Hindlimb muscle (tissue), 1 donor: ENCODE results near the gene KNG1. TPM values are rescaled to one million over a fixed set of nuclear protein-coding genes. Genes with fewer than 3 reads are reported as not detected.
"Not testable (repeated sequence)": the region's sequence is repeated elsewhere in the genome, so short reads cannot be mapped to it uniquely, and the experiment has no call there.

Experiments
- DNase-seq: peaks from one replicate; pipeline ENCODE4 v3.0.0-alpha.2; 2013
- polyA plus RNA-seq: library from polyadenylated mRNA; unstranded; fragments of 120-200 nt; gene quantifications from one replicate; pipeline ENCODE4 v1.2.1, GENCODE V29; 2013; ENCODE audit not compliant: insufficient read length

Gene KNG1
- polyA plus RNA-seq = 0.06 TPM

DNA sequence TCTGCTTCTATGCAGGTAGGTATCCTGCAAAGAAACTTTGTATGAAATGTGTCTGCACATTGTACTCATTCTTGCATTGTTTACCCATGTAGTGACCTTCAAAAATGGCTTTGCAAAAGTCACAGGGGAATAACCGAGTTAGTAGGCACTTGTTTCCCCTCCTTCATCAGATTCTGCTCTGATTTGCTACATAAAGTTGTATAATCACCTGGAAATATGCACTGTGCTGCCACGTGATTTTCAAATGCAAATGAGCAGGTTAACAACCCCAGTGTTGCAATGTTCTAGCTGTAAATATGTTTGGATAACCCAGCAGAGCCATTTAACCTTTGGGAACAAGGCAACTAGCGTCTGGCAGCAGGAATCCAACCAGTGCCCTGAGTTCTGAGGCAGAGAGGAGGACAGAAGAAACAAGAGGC is at the start of gene KNG1:
KNG1 (plus strand) TSS at position 321 of the 419 bp plus-strand sequence. CDS start 184 bp downstream, outside the sequence.
- no peak for DNase-seq

DNA sequence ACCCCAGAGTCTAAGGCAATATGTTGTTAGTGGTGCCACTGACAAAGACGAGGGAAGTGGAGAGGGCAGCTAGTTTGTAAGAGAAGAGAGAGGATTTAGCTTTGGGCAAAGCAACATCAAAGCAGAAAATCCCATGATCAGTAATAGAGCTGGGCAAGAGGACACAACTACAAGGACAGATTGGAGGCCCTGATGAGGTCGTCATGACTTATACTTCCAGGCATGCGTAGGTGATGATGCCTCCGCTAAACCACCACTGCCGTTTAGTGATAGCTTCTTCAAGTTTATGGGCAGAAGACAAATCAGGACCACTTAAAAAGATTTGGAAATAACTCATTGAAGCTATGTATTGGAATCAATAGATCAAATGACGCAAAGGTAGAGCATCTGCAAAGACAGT is 48.7 kb upstream of the KNG1 start:
- DNase-seq = no peak

DNA sequence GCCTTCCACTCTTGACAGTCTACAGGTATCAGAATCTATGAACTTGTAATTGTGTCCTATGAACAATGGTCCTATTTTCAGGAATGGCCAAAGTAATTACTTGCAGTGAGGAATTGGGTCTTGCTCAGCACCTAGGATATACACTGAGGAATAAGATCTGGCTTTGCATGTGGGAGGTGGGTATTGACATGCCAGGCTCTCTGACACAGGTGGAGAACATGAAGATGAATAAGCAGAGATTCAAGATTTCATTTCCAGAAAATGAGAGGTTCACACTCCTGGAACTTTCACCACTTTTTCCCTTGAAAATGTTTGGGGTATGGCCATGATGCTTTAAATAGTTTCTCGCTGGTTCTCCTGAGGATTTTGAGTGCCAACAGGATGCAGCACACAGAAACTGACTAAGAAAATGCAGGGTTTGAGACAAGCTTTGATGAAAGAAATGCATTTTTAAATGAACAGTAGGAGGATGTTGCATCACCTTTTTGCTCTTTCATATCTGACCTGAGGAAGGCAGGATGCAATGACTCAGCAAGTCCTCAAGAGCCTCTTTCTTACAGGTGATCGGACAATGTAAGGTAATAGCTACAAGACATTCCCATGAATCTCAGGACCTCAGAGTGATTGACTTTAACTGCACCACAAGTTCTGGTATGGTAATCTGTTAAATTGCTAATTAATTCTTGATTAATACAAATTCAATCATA is 47.6 kb upstream of the KNG1 start:
- no peak for DNase-seq

DNA sequence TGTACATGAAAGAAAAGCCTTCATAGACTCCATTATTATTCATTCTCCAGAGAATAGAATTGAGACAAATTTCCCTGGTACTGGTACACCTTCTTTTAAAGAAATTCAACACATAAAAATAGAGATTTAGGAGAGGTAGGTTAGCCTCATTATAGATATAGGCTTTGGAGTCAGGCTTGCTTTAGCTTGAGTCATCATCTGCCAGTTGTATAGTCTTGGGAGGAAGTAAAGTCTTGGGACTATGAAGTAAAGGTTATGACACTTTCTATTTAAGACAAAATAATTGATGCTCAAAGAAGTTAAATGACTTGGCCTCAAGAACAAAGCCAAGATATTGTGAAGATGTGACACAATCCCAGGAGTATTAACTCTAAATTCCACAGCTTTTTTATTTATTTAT is 47.0 kb upstream of the KNG1 start:
- no peak for DNase-seq

DNA sequence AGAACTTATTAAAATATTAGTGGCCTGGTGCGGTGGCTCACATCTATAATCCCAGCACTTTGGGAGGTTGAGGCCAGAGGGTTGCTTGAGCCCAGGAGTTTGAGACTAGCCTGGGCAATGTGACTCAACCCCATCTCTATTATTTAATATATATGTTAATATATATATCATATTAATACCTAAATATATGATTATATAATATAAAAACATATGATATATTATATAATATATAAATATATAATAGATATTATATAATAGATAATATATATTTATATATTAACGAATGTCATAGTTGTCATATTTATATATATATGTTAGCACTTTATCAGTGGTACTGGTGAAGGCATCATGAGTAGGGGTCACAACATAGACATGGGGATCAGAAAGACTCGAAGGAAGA is 46.1 kb upstream of the KNG1 start:
- DNase-seq = no peak

DNA sequence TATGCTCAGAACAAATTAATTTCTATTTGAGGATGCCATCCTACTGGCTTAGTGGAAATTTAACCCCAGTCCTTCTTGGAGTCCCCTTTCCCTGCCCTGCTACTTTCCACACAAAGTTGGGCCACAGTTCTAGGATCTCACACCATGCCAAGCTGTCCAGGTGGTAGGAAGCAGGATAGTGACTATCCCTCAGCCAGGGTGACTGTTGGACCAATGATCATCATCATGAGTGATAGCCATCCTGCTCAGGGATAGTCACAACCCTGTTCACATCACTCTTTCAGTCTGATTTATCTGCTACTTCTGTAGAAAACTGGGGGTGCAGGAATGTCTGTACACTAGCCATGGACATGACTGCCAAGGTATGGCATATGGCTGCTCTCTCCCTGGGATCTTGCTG is 38.6 kb upstream of the KNG1 start:
- no peak for DNase-seq

DNA sequence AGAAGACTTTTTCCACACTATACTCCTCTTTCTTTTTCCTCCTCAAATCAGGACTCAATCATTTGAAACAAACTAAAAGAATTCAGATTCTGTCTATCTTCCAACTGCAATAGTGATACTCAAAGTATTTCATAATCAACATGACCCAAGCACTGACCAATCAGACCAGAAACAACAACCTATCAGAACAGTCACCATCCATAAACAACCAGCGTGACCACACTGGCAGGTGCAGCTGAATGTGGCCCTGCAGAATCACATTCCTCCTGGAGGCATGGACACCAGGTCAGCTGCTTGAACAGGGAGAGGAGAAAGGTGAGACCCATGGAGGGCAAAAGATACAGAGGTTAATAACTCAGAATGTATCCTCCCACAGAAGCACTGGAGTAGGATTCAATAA is 38.0 kb upstream of the KNG1 start:
- DNase-seq = no peak

DNA sequence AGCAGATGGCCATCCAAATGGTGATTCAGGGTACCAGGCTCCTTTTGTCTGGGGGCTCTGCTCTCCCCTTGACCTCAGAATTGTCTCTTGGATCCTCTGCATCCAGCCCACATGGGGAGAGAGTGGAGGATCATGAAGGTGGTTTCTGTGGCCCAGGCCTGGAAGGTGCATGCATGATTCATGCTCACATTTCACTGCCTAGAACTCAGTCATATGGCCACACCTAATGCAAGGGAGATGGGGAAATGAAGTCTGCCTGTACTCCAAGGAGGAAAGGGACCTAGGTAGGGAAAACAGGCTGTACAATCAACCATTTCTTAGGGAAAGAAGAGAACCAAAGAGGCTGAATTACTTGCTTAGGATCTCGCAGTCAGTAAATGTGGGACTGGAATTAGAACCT is 36.3 kb upstream of the KNG1 start:
- DNase-seq = no peak

DNA sequence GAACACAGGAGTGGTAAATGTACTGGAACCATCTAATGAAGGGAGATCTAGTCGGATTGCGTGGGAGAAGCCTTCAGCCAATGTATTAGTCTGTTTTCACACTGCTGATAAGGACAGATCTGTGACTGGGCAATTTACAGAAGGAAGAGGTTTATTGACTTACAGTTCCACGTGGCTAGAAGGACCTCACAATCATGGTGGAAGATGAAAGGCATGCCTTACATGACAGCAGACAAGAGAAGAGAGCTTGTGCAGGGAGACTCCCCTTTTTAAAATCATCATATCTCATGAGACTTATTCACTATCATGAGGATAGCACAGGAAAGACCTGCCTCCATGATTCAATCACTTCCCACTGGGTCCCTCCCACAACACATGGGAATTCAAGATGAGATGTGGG is 34.3 kb upstream of the KNG1 start:
- no peak for DNase-seq

DNA sequence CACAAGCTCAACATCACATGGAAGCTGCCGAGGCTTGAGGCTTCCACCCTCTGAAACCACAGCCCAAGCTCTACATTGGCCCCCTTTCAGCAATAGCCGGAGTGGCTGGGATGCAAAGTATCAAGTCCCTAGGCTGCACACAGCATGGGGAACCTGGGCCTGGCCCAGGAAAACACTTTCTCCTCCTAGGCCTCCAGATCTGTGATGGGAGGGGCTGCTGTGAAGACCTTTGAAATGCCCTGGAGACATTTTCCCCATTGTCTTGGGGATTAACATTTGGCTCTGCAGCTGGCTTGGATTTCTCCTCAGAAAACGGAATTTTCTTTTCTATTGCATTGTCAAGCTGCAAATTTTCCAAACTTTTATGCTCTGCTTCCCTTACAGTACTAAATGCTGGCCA is 33.2 kb upstream of the KNG1 start:
- DNase-seq = no peak

DNA sequence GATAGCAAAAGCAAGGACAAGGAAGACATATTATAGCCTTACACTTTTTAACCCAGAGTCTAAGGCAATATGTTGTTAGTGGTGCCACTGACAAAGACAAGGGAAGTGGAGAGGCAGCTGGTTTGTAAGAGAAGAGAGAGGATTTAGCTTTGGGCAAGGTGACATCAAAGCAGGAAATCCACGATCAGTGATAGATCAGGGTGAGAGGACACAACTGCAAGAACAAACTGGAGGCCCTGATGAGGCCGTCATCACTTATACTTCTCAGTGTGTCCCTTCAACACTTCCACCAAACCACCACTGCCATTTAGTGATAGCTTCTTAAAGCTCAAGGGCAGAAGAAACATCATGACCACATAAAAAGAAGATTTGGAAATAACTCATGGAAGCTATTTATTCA is 30.7 kb upstream of the KNG1 start:
- DNase-seq = not testable (repeated sequence)

DNA sequence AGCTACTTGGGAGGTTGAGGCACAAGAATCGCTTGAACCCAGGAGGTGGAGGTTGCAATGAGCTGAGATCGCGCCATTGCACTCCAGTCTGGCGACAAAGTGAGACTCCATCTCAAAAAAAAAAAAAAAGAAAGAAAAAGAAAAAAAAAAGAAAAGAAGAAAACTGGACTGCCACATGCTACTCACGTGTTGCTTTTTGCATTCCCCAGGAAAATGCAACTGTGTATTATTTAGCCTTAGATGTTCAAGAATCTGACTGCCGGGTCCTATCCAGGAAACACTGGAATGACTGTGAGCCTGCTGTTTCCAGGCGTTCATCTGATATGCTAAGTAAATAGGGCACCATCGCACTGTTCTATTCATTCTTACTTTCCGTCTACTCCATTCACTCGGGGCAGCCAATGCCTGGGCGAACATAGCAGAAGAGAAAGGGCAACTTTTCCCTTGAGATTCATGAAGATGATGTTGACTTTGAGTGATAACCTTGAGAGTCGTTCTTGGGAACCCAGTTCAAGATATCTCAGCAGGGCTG is 30.0 kb upstream of the KNG1 start:
- no peak for DNase-seq

DNA sequence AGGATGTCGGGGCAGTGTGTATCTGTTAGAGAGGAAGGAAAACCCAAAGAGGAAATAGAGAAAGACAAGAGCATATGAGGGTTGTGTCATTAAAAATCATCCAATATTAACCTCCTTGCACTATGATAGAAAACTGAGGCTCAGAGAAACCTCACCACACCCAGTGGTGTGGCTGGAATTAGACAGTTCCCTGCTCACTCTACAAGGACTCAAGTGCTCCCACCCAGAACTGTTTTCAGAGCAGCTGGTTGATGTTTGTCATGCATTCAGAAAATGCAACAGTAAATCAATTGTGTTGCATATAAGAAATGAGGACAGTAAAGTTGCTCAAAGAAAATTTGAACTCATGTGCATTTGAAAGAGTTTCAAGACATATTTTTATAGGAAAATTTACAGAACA is 26.9 kb upstream of the KNG1 start:
- DNase-seq = not testable (repeated sequence)

DNA sequence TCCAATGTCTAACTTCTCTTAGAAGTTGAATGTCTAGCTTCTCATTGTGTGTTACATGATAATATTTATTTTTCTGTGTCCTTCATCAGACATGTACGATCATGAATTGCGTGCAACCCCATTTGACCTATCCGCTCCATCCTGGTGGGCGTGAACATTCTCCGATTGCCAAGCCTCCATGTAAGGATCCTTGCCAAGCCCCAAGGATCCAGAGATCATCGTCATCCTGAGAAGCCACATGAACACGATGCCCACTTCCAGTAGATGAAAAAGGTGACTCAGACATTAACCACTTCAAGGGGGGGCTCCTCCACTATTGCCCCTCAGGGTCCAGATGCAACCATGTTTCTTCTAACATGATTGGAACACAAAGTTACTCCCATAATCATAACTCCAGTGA is 25.5 kb upstream of the KNG1 start:
- no peak for DNase-seq

DNA sequence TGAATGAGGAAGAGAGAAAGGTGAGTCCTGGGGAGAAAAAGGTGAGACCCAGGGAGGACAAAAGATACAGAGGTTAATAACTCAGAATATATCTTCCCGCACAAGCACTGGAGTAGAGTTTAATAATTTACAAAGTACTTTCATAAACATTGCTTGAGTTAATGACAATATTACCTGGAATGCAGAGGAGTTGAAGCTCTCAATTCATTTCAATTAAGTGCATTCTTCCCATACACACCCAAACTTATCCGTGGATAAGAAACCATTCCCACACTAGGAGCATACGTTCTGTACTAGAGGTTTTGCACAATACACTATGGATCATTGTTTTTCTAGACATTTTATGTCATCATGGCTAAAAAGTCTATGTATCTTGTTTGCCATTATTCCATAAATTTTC is 23.3 kb upstream of the KNG1 start:
- no peak for DNase-seq

DNA sequence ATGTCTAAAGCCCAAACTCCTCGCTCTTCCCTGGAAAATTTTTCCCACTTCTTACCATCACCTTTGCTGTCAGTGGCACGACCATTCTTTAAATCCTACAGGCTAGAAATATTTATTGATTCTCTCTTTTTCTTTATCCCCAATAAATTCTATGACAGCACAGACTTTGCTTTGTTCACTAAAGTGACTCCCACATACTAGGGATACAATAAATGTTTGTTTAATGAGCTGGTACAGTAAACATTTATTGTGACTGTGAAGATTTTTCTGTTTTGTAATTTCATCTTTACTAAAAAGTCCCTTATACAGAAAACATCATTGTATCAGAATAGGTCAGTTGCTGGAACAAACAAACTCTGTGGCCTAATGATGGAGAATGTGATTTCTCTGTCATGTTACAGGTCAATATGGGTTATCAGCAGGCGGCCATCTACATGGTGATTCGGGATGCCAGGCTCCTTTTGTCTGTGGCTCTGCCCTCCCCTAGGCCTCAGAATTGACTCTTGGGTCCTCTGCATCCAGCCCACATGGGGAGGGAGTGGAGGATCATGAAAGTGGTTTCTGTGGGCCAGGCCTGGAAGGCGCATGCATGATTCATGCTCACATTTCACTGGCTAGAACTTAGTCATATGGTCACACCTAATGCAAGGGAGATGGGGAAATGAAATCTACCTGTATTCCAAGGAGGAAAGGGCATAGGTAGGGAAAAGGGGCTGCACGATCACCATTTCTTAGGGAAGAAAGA is 22.7 kb upstream of the KNG1 start:
- DNase-seq = no peak

DNA sequence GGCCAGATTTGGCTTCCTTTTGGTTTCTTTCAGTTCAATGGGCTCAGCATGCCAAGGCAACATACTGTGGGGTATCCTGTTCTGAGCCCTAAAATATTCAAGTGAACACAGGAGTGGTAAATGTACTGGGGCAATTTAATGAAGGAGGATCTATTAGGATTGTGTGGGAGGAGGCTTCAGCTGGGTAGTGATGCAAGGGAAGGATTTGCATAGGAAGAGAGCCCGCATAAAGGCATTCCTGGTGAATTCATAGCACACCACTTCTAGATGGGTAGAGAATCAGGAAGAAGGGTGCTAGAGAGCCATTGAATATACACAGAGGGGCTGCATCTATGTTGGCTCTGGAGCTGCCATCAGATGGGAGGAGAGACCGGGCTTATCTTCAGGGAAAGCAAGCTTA is 20.6 kb upstream of the KNG1 start:
- DNase-seq = no peak

DNA sequence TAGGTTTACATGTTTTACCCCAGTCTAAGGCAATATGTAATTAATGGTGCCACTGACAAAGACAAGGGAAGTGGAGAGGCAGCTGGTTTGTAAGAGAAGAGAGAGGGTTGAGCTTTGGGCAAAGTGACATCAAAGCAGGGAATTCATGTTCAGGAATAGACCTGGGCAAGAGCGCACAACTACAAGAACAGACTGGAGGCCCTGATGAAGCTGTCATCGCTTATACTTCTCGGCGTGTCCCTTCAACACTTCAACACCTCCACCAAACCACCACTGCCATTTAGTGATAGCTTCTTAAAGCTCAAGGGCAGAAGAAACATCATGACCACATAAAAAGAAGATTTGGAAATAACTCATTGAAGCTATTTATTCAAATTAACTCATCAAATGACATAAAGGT is 19.6 kb upstream of the KNG1 start:
- DNase-seq = no peak

DNA sequence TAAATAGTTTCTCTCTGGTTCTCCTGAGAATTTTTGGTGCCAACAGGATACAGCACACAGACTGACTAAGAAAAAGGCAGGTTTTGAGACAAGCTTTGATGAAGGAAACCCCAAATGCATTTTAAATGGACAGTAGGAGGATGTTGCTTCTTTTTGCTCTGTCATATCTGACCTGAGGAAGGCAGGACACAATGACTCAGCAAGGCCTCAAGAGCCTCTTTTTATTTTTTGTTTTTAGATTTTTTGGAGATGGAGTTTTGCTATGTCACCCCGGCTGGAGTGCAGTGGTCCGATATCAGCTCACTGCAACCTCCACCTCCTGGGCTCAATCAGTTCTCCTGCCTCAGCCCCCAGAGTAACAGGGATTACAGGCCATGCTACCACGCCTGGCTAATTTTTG is 16.9 kb upstream of the KNG1 start:
- DNase-seq = no peak

DNA sequence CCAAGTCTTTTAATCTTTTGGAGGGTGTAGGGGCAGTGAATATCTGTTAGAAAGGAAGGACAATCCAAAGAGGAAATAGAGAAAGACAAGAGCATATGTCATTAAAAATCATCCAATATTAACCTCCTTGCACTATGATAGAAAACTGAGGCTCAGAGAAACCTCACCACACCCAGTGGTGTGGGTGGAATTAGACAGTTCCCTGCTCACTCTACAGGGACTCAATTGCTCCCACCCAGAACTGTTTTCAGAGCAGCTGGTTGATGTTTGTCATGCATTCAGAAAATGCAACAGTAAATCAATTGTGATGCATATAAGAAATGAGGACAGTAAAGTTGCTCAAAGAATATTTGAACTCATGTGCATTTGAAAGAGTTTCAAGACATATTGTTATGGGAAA is 14.7 kb upstream of the KNG1 start:
- not testable (repeated sequence) for DNase-seq

DNA sequence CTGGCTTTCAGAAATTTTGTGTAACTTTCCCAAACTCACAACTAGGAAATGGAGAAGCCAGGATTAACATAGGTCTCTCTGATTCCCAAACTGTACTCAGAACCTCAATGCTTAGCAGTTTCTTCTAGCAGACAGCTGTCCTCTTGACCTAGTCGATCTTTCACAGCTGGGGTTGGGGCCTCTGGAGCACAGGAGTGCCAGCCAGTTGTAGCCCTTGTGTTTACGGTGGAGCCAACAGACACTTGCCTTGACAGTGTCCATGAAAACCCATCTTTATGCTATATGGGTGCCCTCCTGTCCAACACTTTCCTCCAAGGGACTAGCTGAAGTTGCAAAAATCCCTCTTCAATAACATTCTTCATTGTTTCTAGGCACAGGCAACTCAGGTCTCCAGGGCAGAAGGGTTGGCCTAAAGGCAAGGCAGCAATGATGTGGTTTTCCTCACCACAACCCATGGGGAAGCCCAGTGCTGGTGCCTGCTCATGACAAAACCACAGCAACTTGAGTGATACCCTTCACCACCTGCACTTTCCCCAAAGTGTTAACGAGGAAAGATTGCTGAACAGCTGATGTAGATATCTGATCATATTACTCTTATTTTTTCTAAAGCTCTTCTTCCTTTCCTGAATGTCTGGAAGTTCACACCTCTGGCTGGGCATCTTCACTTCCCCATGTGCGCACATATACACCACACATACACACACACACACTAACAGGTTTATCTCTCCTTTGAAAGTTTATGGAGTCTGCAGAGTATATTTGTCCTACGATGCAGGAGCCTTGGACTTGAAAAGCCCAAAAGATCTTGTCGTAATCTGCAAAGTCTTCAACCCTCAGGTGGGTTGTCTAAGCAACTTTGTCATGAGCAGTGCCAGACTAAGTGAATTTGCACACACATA is 11.0 kb upstream of the KNG1 start:
- no peak for DNase-seq

DNA sequence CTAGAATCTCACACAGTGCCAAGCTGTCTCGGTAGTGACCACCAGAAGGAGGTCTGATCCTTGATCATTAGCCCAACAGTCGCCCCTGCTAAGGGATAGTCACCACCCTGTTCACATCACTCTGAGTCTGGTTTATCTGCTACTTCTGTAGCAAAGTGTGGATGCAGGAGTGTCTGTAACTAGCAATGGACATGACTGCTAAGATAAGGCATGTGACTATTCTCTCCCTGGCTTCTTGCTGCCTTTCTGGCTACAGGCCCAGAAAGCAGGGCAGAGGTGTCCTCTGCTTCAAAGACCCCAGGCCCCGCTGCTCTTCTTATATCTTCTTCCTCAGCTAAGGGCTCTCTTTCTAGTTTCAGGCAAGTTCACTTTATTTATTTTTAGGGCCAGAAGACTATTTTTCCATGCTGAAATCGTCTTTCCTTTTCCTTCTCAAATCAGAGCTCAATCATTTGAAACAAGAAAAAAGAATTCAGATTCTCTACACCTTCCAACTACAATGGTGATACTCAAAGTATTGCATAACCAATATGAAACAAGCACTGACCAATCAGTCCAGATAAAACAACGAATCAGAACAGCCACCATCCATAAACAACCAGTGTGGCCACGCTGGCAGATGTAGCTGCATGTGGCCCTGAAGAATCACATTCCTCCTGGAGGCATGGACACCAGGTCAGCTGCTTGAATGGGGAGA is 8.0 kb upstream of the KNG1 start:
- no peak for DNase-seq
